ENCODE measurements around the gene COQ5. TPM values are rescaled to one million over a fixed set of nuclear protein-coding genes. Genes with fewer than 3 reads are reported as not detected.

COQ5 gene
- total RNA-seq, 1 experiment from 2014 or later: 14.2 TPM

- no peak for DNase-seq (ENCODE audit: low spot score)
These were observed 71.8 kb downstream of the COQ5 start for GRCh38 chr12:120457133-120457532.

GRCh38 chr12:120455302-120455701 is 73.7 kb downstream of the COQ5 start:
- no peak for DNase-seq (ENCODE audit: low spot score)

- DNase-seq (ENCODE audit: low spot score): no peak
These were observed 75.0 kb downstream of the COQ5 start for GRCh38 chr12:120453977-120454376.

Small RNAs within 50 kb of the gene (small RNA-seq; reads per million reads assigned to genes)
- not detected for gene RF00019

Other genes starting within 250 kb of the COQ5 start
- under 0.01 TPM in 1 of 2 replicates, not detected in the other for gene RNU4-2, start 237.3 kb downstream of the COQ5 start, total RNA-seq (2014; rRNA removed; shearing (Covaris generic))
- gene RNU4-1, start 235.9 kb downstream of the COQ5 start, total RNA-seq (2014; rRNA removed; shearing (Covaris generic)): under 0.01 TPM in 1 of 2 replicates, not detected in the other
- 0.05 TPM in 1 of 2 replicates, not detected in the other for gene SIRT4, start 226.8 kb downstream of the COQ5 start, total RNA-seq (2014; rRNA removed; shearing (Covaris generic))
- gene PLA2G1B, start 201.4 kb downstream of the COQ5 start, total RNA-seq (2014; rRNA removed; shearing (Covaris generic)): not detected in 2 replicates
- gene MSI1, start 160.0 kb downstream of the COQ5 start, total RNA-seq (2014; rRNA removed; shearing (Covaris generic)): not detected in 2 replicates
- gene COX6A1, start 91.0 kb downstream of the COQ5 start, total RNA-seq (2014; rRNA removed; shearing (Covaris generic)): 1,079 and 1,221 TPM in 2 replicates
- 16.0 and 24.4 TPM in 2 replicates for gene TRIAP1, start 82.8 kb downstream of the COQ5 start, total RNA-seq (2014; rRNA removed; shearing (Covaris generic))
- 25.7 and 38.0 TPM in 2 replicates for gene GATC, start 82.7 kb downstream of the COQ5 start, total RNA-seq (2014; rRNA removed; shearing (Covaris generic))
- gene SRSF9, start 59.4 kb downstream of the COQ5 start, total RNA-seq (2014; rRNA removed; shearing (Covaris generic)): 302 and 319 TPM in 2 replicates
- 268 and 293 TPM in 2 replicates for gene DYNLL1, start 33.0 kb downstream of the COQ5 start, total RNA-seq (2014; rRNA removed; shearing (Covaris generic))
- gene RNF10, start 5.2 kb upstream of the COQ5 start, total RNA-seq (2014; rRNA removed; shearing (Covaris generic)): 62.8 and 88.0 TPM in 2 replicates
- 61.5 and 70.9 TPM in 2 replicates for gene POP5, start 52.2 kb upstream of the COQ5 start, total RNA-seq (2014; rRNA removed; shearing (Covaris generic))
- 3.5 and 7.0 TPM in 2 replicates for gene CABP1, start 111.5 kb upstream of the COQ5 start, total RNA-seq (2014; rRNA removed; shearing (Covaris generic))
- gene MLEC, start 158.0 kb upstream of the COQ5 start, total RNA-seq (2014; rRNA removed; shearing (Covaris generic)): 226 and 266 TPM in 2 replicates
- 16.7 and 19.1 TPM in 2 replicates for gene UNC119B, start 181.3 kb upstream of the COQ5 start, total RNA-seq (2014; rRNA removed; shearing (Covaris generic))
- gene ACADS, start 196.7 kb upstream of the COQ5 start, total RNA-seq (2014; rRNA removed; shearing (Covaris generic)): 11.9 and 28.4 TPM in 2 replicates

All from HT-29 (cell line).